ENCODE data around the gene ADARB2.
"Not testable (repeated sequence)": the region's sequence is repeated elsewhere in the genome, so short reads cannot be mapped to it uniquely, and the experiment has no call there.

The ADARB2 gene

DNA sequence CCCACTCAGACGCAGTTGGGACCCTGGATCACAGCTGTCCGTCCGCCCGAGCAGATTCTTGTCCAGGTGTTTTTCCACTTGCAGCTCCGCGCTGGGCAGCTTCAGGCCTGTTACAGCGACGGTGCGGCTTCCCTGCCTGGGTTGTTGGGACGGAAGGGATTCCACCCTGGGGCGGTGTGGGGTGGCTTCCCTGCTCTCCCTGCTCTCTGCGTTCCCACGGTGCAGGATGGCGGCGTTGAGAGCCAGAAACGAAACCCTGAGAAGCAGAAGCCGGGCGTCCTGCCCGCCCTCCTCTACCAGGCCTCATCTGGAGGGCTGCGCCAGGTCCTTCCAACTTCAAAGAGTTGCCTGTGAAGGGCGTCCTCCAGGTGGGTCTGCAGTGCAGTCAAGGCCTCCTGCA is 194.4 kb downstream of the ADARB2 start:
- H3K4me3 ChIP-seq (ENCODE audit: low read depth, low read length) = no peak overlapping the region
- TF ChIP-seq, protein P1, sequence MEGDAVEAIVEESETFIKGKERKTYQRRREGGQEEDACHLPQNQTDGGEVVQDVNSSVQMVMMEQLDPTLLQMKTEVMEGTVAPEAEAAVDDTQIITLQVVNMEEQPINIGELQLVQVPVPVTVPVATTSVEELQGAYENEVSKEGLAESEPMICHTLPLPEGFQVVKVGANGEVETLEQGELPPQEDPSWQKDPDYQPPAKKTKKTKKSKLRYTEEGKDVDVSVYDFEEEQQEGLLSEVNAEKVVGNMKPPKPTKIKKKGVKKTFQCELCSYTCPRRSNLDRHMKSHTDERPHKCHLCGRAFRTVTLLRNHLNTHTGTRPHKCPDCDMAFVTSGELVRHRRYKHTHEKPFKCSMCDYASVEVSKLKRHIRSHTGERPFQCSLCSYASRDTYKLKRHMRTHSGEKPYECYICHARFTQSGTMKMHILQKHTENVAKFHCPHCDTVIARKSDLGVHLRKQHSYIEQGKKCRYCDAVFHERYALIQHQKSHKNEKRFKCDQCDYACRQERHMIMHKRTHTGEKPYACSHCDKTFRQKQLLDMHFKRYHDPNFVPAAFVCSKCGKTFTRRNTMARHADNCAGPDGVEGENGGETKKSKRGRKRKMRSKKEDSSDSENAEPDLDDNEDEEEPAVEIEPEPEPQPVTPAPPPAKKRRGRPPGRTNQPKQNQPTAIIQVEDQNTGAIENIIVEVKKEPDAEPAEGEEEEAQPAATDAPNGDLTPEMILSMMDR (IDR thresholded peaks at IDR 0.05; ENCODE audit: borderline replicate concordance, insufficient read depth, low read depth, low read length) = no peak

DNA sequence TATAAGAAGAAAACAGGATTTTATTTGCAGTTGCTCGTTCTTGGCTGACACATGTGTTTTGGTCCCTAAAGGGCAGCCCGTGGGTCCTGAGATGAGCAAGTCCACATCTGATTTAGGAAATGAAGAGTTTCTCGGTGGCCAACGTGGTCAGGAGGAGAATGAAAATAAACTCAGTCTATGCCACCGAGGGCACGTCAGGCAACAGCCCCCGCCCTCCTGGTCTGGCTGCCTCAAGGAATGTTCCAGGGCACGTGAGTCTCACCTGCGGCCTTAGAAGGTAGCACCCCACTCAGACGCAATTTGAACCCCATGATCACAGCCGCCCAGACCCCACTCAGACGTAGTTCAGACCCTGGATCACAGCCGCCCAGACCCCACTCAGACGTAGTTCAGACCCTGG is 197.2 kb downstream of the ADARB2 start:
- TF ChIP-seq, protein P1 (IDR thresholded peaks at IDR 0.05; ENCODE audit: borderline replicate concordance, insufficient read depth, low read depth, low read length) = no peak
- no peak overlapping the region for H3K4me3 ChIP-seq (ENCODE audit: low read depth, low read length)

DNA sequence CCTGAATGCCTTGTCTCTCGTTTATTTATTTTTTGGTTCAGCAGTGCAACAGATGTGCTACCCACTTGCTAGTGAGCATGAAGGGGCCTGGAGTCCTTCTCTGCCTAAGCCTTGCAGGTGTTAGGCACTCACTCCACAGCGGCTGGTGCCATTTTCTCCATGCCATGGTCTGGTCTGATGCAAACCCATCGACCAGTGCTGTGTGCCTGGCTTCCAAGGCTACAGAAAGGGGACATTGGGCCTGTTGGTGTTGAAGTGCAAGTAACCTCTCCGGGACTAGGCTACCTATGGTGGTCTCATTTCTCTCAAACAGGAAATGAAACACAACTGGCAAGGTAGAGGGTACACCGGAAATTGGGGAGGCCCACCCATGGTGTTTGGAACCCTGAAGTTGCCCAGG is 198.1 kb downstream of the ADARB2 start:
- TF ChIP-seq, protein P1 (IDR thresholded peaks at IDR 0.05; ENCODE audit: borderline replicate concordance, insufficient read depth, low read depth, low read length) = no peak

DNA sequence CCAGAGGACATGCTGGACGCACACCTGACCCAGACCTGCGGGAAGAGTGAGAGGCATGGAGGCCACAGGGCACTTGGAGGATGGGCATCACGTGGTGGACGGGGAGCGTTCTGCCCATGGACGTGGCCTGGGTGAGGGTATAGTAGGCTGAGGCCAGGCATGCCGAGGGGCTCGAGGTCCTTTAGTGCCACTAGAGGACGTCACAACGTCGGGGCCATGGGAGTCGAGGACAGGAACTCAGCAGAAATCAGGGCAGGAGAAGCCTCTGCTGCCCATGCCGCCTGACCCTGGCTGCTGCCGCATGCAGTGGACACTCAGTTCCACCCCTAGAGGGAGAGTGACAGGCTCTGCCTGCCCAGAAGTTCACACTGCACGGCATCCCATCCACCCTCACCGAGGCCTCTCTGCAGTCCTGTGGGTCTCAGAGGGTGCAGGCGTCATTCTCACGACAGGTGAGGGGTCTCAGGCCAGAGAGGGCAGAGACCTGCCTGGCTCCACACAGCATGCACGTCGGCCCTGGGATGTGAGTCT is 198.7 kb downstream of the ADARB2 start:
- TF ChIP-seq, protein P1 (IDR thresholded peaks at IDR 0.05; ENCODE audit: borderline replicate concordance, insufficient read depth, low read depth, low read length) = no peak
- no peak overlapping the region for H3K4me3 ChIP-seq (ENCODE audit: low read depth, low read length)

More for the DNA sequence above, 198.1 kb downstream of the ADARB2 start:
- no peak overlapping the region for H3K4me3 ChIP-seq (ENCODE audit: low read depth, low read length)

DNA sequence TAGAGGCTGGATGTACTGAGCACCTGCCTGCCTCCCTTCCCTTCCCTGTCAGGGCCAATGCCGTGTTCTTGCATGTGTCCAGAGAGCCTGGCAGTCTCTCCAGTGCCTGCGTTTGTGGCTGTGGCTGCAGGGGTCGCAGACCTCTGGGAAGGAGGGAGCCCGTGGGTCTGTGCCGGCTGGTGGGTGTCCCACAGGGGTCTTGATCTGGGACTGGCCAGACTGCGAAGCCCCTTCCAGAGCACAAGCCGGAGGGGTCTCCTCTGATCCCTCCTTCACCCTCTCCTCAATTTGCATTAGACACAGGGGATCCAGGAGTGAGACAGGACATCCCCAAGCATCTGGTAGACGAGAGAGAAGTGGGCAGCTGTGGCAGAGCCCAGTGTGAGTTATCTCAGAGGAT is 199.2 kb downstream of the ADARB2 start:
- TF ChIP-seq, protein P1 (IDR thresholded peaks at IDR 0.05; ENCODE audit: borderline replicate concordance, insufficient read depth, low read depth, low read length) = no peak
- no peak overlapping the region for H3K4me3 ChIP-seq (ENCODE audit: low read depth, low read length)

DNA sequence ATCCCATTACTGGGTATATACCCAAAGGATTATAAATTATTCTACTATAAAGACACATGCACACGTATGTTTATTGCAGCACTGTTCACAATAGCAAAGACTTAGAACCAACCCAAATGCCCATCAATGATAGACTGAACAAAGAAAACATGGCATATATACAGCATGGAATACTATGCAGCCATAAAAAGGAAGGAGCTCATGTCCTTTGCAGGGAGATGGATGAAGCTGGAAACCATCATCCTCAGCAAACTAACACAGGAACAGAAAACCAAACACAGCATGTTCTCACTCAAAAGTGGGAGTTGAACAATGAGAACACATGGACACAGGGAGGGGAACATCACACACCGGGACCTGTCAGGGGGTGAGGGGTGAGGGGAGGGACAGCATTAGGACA is 199.9 kb downstream of the ADARB2 start:
- not testable (repeated sequence) for H3K4me3 ChIP-seq (ENCODE audit: low read depth, low read length)

DNA sequence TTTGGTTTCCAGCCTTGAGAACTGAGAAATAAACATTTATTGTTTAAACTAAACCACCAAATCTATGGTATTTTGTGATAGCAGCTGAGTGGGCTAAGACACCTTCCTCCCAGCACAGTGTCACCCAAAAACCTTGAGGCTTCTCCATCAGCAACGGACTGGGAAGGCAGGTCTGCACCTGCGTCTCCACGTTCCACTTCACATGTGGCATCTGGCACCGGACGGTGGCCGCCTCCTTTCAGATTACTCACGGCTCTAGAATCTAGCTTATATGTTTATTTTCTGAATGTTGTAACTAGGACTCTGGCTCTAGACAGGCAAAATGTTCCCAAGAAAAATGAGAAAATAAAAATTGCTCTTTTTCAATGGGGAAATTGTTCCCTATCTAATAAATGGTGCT is 201.0 kb downstream of the ADARB2 start:
- TF ChIP-seq, protein P1 (IDR thresholded peaks at IDR 0.05; ENCODE audit: borderline replicate concordance, insufficient read depth, low read depth, low read length) = no peak
- H3K4me3 ChIP-seq (ENCODE audit: low read depth, low read length) = no peak overlapping the region

All from GM12875 (cell line).